CD14-positive monocyte (primary cell): ENCODE results near the gene BASP1. TPM values are rescaled to one million over a fixed set of nuclear protein-coding genes. Genes with fewer than 3 reads are reported as not detected.
A peak's percentile ranks its signal among the peaks of the same experiment; 100 is the strongest.

Experiments used
- DNase-seq, 3 donors: peaks; one replicate each; pipeline ENCODE4 v3.0.0-alpha.2; 2011 to 2022
- H2AFZ ChIP-seq: 2 replicates; pipeline ENCODE4 v1.6.0; 2012; ENCODE audit warnings: mild to moderate bottlenecking, low read depth, low read length, inconsistent platforms; ENCODE audit not compliant: insufficient read depth, poor library complexity, severe bottlenecking
- H3K27ac ChIP-seq, 2 donors: 1 replicate in 1 of 2; 2 replicates in 1 of 2; pipeline ENCODE4 v1.5.1; 2012 to 2013; ENCODE audit warnings: low read length in 2 of 2, control low read depth in 1 of 2, inconsistent platforms in 1 of 2, low read depth in 1 of 2, mild to moderate bottlenecking in 1 of 2
- H3K27me3 ChIP-seq, 2 donors: one replicate each; pipeline versions ENCODE4 v1.6.0 to v1.6.1; 2011 to 2013; ENCODE audit warnings: low read length in 2 of 2; ENCODE audit not compliant: control insufficient read depth in 2 of 2, insufficient read depth in 2 of 2
- H3K36me3 ChIP-seq, 2 donors: replicated peaks in 1 of 2; 1 replicate in 1 of 2; 2 replicates in 1 of 2; pipeline versions ENCODE4 v1.5.1 to v1.6.1; 2012 to 2013; ENCODE audit warnings: low read length in 2 of 2, control low read depth in 1 of 2, inconsistent platforms in 1 of 2, mild to moderate bottlenecking in 1 of 2; ENCODE audit not compliant: insufficient read depth in 2 of 2, control insufficient read depth in 1 of 2
- H3K4me1 ChIP-seq, 2 donors: 1 replicate in 1 of 2; 2 replicates in 1 of 2; pipeline versions ENCODE4 v1.5.1 to v1.6.1; 2012 to 2013; ENCODE audit warnings: low read length in 2 of 2, control low read depth in 1 of 2, inconsistent platforms in 1 of 2, mild to moderate bottlenecking in 1 of 2, moderate library complexity in 1 of 2; ENCODE audit not compliant: insufficient read depth in 2 of 2, control insufficient read depth in 1 of 2
- H3K4me2 ChIP-seq: replicated peaks from 2 replicates; pipeline ENCODE3; 2012; ENCODE audit warnings: low read length, moderate library complexity, mild to moderate bottlenecking; ENCODE audit not compliant: poor library complexity, severe bottlenecking; ENCODE audit errors: extremely low read depth
- H3K4me3 ChIP-seq, 3 experiments: fragments of 200-600 bp in 1 of 3; sonication (generic) in 1 of 3; replicated peaks in 1 of 3; 1 replicate in 2 of 3; 2 replicates in 1 of 3; pipeline ENCODE4 v1.5.1; 2011 to 2013; ENCODE audit warnings: low read length in 3 of 3, mild to moderate bottlenecking in 3 of 3, control low read depth in 2 of 3, low read depth in 2 of 3, inconsistent platforms in 1 of 3, moderate library complexity in 1 of 3
- H3K79me2 ChIP-seq: 2 replicates; pipeline ENCODE4 v1.6.0; 2012; ENCODE audit warnings: mild to moderate bottlenecking, control low read depth, inconsistent platforms, low read length, moderate library complexity; ENCODE audit not compliant: insufficient read depth
- H3K9ac ChIP-seq: 2 replicates; pipeline ENCODE4 v1.6.0; 2017; ENCODE audit warnings: low read length, mild to moderate bottlenecking; ENCODE audit not compliant: insufficient read depth, poor library complexity, severe bottlenecking
- H3K9me3 ChIP-seq, 2 donors: replicated peaks in 1 of 2; 1 replicate in 1 of 2; 2 replicates in 1 of 2; pipeline versions ENCODE4 v1.5.1 to v1.6.1; 2012 to 2013; ENCODE audit warnings: low read length in 2 of 2, control low read depth in 1 of 2; ENCODE audit not compliant: control insufficient read depth in 1 of 2, insufficient read depth in 1 of 2
- H4K20me1 ChIP-seq: 2 replicates; pipeline ENCODE4 v1.6.0; 2012; ENCODE audit warnings: mild to moderate bottlenecking, low read length, control low read depth, moderate library complexity; ENCODE audit not compliant: insufficient read depth
- H3K27ac Mint-ChIP-seq, 7 donors: one replicate each; pipeline ENCODE4 v1.8.0; 2020; ENCODE audit warnings: mild to moderate bottlenecking in 7 of 7, mixed read lengths in 7 of 7, moderate library complexity in 6 of 7, inconsistent platforms in 2 of 7
- H3K27me3 Mint-ChIP-seq, 3 donors: one replicate each; pipeline ENCODE4 v1.8.0; 2021 to 2022; ENCODE audit warnings: low read depth in 3 of 3, mild to moderate bottlenecking in 3 of 3, mixed read lengths in 3 of 3, moderate library complexity in 3 of 3, inconsistent platforms in 1 of 3
- H3K36me3 Mint-ChIP-seq, 2 donors: one replicate each; pipeline ENCODE4 v1.8.0; 2020; ENCODE audit warnings: mixed read lengths in 2 of 2, inconsistent platforms in 1 of 2, mild to moderate bottlenecking in 1 of 2
- H3K4me1 Mint-ChIP-seq: one replicate; pipeline ENCODE4 v1.8.0; 2020; ENCODE audit warnings: mild to moderate bottlenecking, mixed read lengths
- H3K4me3 Mint-ChIP-seq, 2 donors: one replicate each; pipeline ENCODE4 v1.8.0; 2020; ENCODE audit warnings: mild to moderate bottlenecking in 2 of 2, mixed read lengths in 2 of 2, moderate library complexity in 1 of 2
- H3K9me3 Mint-ChIP-seq, 7 donors: one replicate each; pipeline ENCODE4 v1.8.0; 2020 to 2022; ENCODE audit warnings: mixed read lengths in 7 of 7, mild to moderate bottlenecking in 6 of 7, moderate library complexity in 6 of 7, inconsistent platforms in 2 of 7
- WGBS: methylation state at CpG from one replicate; pipeline ENCODE4 v1.1.5; 2013; ENCODE audit warnings: missing lambda C conversion rate; ENCODE audit not compliant: insufficient coverage; 5-methylcytosine and 5-hydroxymethylcytosine counted together
- intact Hi-C, 2 donors: fragments of 100-400 bp; cut with micrococcal nuclease; formaldehyde crosslinking; loops; one replicate each; pipeline versions ENCODE4 v1.15.0 to v1.15.1; 2023
- polyA plus RNA-seq, 3 donors: library from polyadenylated mRNA; depleted of rRNA in 1 of 3; unstranded in 2 of 3; stranded (reverse) in 1 of 3; fragments of 300-500 nt in 2 of 3; fragments of >200 nt in 1 of 3; fragmentation: Illumina TruSeq in 2 of 3; gene quantifications; 1 replicate in 2 of 3; 2 replicates in 1 of 3; pipeline ENCODE4 v1.2.3, GENCODE V29; 2012 to 2021
- TF ChIP-seq, protein P1 (sequence below): fragments of 200-600 bp; IDR thresholded peaks from one replicate; pipeline ENCODE4 v1.8.0; 2022; ENCODE audit warnings: antibody characterized with exemption, mild to moderate bottlenecking

The BASP1 gene
- polyA plus RNA-seq, 3 donors = 23.7 to 61.6 (median 36.6) TPM

DNA sequence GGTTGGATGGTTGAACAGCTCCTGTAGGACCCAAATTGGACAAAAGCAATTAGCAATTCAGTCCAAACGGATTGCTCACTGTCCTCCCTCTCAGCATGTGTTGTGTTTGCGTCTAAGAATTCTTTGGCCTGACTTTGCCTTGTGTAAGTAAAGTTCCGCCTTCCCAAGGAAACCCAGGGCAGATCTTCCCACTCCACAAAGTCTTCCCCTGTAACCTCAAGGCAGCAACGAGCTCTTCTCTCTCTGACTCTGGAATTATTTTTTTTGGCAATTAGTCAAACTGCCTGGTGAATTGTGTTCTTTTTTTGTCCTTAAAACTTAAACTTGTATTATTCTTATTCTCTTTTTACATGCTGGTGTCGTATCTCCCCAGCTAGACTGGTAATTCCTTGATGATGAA is 20.7 kb upstream of the BASP1 start:
- no peaks in the 10 kb centered on the region for H3K9me3 ChIP-seq
- WGBS = 86% methylated on average over 2 of the region's 5 CpGs
- no peaks in the 10 kb centered on the region for H4K20me1 ChIP-seq
- peaks cover 0 to 7% (median 2%) of the 10 kb centered on the region in 7 donors for H3K9me3 Mint-ChIP-seq
- H3K4me2 ChIP-seq = no peak overlapping the region
- no peak overlapping the region for H3K27ac ChIP-seq
- intact Hi-C loops = no loop called here
- H3K9ac ChIP-seq = no peak overlapping the region
- H3K27ac Mint-ChIP-seq = no peak overlapping the region
- no peak overlapping the region for H3K4me3 Mint-ChIP-seq
- H3K4me1 ChIP-seq = no peaks in the 10 kb centered on the region
- no peaks in the 10 kb centered on the region for H3K36me3 ChIP-seq
- H3K36me3 Mint-ChIP-seq = no peaks in the 10 kb centered on the region
- H3K79me2 ChIP-seq = no peaks in the 10 kb centered on the region
- H3K27me3 ChIP-seq = no peaks in the 10 kb centered on the region
- H3K27me3 Mint-ChIP-seq = peaks cover 0 to 6% (median 3%) of the 10 kb centered on the region in 3 donors
- TF ChIP-seq, protein P1, sequence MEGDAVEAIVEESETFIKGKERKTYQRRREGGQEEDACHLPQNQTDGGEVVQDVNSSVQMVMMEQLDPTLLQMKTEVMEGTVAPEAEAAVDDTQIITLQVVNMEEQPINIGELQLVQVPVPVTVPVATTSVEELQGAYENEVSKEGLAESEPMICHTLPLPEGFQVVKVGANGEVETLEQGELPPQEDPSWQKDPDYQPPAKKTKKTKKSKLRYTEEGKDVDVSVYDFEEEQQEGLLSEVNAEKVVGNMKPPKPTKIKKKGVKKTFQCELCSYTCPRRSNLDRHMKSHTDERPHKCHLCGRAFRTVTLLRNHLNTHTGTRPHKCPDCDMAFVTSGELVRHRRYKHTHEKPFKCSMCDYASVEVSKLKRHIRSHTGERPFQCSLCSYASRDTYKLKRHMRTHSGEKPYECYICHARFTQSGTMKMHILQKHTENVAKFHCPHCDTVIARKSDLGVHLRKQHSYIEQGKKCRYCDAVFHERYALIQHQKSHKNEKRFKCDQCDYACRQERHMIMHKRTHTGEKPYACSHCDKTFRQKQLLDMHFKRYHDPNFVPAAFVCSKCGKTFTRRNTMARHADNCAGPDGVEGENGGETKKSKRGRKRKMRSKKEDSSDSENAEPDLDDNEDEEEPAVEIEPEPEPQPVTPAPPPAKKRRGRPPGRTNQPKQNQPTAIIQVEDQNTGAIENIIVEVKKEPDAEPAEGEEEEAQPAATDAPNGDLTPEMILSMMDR = no peak
- H2AFZ ChIP-seq = no peak overlapping the region
- no peak overlapping the region for H3K4me3 ChIP-seq
- H3K4me1 Mint-ChIP-seq = no peaks in the 10 kb centered on the region
- DNase-seq = no peak

DNA sequence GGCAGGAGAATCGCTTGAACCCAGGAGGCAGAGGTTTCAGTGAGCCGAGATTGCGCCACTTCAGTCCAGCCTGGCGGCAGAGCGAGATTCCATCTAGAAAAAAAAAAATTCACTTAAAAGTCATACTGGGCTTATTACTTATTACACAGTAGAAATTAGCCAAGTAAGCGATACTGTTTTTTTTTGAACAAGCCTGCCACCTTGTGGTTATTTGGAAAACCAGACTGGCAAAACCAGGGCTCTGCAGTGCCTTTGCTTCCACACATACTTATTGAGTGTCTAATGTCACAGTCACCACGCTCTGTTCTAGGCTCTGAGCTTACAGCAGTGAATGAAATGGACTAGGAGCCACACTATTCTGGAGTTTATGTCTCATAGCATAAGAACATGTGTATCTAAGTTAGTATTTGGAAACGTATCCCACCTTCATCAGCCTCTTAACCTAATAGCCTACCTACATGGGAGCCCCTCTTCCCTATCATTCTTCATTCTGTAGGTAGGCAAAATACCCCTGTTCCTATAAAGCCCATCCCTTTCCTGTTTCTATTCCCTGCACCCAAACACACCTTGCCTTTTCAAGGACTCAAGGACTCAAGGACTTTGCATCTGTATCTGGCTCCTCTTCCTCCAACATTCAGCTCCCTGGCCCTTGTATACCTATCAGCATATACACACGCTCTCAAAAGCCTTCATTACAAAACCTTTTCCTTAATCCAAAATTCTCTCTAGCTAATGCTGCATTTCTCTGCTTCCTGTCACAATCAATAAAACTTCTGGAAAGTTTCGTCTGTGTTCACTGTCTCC is 13.9 kb upstream of the BASP1 start:
- Histone ChIP-seq H2AFZ (no peak overlapping the region), H3K79me2 (no peaks in the 10 kb centered on the region)

More for the DNA sequence above, 13.9 kb upstream of the BASP1 start:
- Histone ChIP-seq H3K4me1 (no peaks in the 10 kb centered on the region), H3K27me3 (no peaks in the 10 kb centered on the region), H4K20me1 (no peaks in the 10 kb centered on the region), H3K4me2 (no peak overlapping the region), H3K4me3 (no peak overlapping the region), H3K9me3 (no peaks in the 10 kb centered on the region), H3K27ac (no peak overlapping the region), H3K9ac (no peak overlapping the region), H3K36me3 (no peaks in the 10 kb centered on the region)
- 67% methylated on average over 4 of the region's 10 CpGs for WGBS
- Mint-ChIP-seq H3K36me3 (no peaks in the 10 kb centered on the region), H3K4me1 (no peaks in the 10 kb centered on the region), H3K9me3 (peaks cover 0 to 4% (median 0%) of the 10 kb centered on the region in 7 donors), H3K4me3 (no peak overlapping the region), H3K27ac (no peak overlapping the region), H3K27me3 (peaks cover 3 to 5% (median 4%) of the 10 kb centered on the region in 3 donors)
- TF ChIP-seq, protein P1 = peak; percentile 76
- intact Hi-C loops = loop anchor here in 1 of 2 donors (5.0 kb wide), 1 partner anchor 411 kb away; no protein-coding TSS in a partner anchor
- peak; percentile 26 to 53 (median 45) for DNase-seq
